Umbilical cord (tissue), 2 donors: ENCODE data around the gene TULP1. TPM values are rescaled to one million over a fixed set of nuclear protein-coding genes. Genes with fewer than 3 reads are reported as not detected.
"Not testable (repeated sequence)": the region's sequence is repeated elsewhere in the genome, so short reads cannot be mapped to it uniquely, and the experiment has no call there.

ENCODE experiments used
- DNase-seq: peaks from one replicate; pipeline ENCODE4 v3.0.0-alpha.2; 2015; ENCODE audit warnings: low spot score
- total RNA-seq: library from RNA; depleted of rRNA; stranded (reverse); fragments of >200 nt; gene quantifications from one replicate; pipeline ENCODE4 v1.2.3, GENCODE V29; 2014; ENCODE audit warnings: low replicate concordance; ENCODE audit not compliant: insufficient read depth

TULP1 gene
- 40.9 TPM for total RNA-seq

DNA sequence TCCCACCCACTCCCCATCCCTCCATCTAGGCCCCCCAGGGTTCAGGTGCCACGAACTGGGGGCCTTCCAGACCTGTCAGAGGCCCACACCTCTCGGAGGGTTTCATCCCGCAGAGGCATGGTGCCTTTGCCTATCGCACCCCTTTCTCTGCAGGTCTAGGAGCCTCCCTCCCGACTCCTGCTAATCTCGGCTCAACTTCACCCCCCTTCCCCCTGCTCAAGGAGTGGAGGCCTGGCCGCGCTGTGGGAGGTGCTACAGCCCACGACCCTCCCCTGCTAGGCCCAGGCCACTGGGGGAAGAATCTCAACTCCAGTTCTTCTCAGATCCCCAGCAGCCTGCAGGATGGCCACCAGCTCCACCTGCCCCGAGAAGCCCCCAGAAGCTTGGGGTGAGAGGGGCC lies at the start of gene TULP1:
Gene TULP1 (minus strand): TSS at position 157 of the 400 bp plus-strand sequence. CDS start 38 bp downstream, at position 119.
- no peak for DNase-seq

DNA sequence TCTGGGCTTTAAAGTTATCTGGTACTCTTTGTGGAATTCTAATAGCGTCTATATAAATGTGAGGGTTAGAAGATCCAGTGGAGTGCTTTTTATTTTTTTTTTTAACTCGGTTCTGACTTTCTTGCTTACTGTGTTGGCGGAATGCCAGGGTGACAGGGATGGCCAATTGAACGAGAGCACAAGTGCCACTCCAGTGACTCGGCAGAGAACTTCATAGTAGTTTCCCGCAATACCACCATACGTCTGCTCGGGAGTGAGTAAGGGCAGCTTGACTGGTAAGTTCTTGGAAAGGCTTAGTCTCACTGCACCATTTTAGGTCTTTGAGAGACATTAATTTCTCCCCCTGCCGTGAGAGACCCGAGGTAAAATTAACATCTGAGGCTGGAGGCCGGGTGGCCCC lies 49.4 kb upstream of the TULP1 start:
- no peak for DNase-seq

DNA sequence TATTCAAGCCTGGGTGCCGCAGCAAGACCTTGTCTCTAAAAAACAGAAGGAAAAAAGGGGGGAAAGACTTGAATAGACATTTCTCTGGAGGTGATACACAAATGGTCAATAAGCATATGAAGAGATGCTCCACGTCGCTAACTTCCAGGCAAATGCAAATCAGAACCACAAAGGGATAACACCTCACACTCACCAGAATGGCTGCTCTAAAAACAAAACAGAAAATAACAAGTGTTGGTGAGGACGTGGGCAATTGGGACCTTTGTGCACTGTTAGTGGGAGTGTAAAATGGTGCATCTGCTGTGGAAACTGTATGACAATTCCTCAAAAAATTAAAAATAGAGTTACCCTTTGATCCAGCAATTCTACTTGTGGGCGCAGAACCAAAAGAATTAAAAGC lies 48.4 kb upstream of the TULP1 start:
- no peak for DNase-seq

- no peak for DNase-seq
Measured at GRCh38 chr6:35558571-35558970, 45.9 kb upstream of the TULP1 start.

GRCh38 chr6:35557239-35557638 lies 44.5 kb upstream of the TULP1 start:
- no peak for DNase-seq

- no peak for DNase-seq
Measured at GRCh38 chr6:35554811-35555210, 42.1 kb upstream of the TULP1 start.

- DNase-seq: no peak
Measured at GRCh38 chr6:35553315-35553714, 40.6 kb upstream of the TULP1 start.

GRCh38 chr6:35552285-35552917 lies 39.7 kb upstream of the TULP1 start:
- no peak for DNase-seq

GRCh38 chr6:35550437-35550836 lies 37.7 kb upstream of the TULP1 start:
- no peak for DNase-seq

DNA sequence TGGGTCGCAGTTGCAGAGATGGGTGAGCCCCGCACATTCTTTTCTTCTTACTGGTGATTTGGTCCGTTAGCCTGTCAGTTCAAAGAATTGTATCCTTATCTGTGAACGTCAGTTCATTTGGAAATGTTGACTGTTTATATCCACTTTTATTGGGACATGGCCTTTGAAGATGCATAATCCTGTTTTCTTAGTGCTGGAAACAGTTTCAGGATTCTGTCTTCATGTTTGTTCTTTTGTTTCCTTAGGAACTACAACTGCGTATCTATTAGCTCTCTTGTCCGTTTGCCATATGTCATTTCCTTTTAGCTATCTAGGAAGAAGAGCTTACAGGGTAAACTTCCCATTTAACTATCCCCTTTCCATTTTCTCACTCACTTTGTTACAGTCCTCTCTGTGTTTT lies 35.0 kb upstream of the TULP1 start:
- DNase-seq: peak; percentile 66

DNA sequence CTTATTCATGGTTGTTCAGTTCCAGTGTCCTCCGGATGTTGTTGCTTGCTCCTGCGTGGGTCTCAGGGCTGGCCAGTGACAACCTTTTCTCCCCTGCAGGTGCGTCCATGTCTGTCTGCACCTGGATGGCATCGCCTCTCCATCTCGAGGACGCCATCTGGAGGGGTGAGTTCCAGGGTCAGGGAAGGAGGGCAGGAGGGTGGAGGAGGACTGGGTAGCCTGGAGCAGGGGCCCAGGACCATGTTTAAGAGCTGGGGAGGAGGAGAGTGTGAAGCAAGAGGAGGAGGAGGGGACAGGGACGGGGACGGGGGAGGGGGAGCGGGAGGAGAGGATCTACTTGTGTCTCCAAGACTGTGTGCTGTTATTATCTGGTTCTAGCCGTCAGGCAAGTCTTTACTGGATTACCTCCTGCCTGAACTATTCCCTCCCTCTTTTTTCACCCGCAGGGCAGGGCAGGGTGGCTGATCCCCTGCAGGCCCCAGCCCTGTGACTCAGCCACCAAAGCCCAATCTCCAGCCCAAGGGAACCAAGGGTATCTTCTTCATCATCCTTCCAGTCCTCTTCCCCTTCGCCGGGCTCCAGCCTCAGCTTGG lies 32.2 kb upstream of the TULP1 start:
- peak; percentile 74 for DNase-seq

- no peak for DNase-seq
Measured at GRCh38 chr6:35543459-35544193, 30.9 kb upstream of the TULP1 start.

DNA sequence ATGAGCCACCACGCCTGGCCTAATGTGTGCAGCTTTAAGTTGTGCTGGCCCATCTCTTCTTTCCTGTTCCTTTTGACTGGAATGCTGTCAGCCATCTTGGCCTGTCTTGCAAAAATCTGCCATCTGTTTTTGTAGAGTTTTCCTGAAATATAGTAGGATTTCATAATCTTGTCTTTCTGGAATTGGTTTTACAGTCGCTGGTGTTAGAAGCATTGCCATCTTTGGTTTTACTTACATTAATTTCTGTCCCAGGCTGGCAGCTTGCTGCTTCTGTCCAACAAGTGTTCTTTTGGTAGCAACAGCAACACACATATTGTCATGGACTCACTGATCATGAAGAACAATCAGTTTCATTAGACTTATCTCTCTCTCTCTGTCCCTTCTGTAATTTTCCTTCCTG lies 29.1 kb upstream of the TULP1 start:
- no peak for DNase-seq

DNA sequence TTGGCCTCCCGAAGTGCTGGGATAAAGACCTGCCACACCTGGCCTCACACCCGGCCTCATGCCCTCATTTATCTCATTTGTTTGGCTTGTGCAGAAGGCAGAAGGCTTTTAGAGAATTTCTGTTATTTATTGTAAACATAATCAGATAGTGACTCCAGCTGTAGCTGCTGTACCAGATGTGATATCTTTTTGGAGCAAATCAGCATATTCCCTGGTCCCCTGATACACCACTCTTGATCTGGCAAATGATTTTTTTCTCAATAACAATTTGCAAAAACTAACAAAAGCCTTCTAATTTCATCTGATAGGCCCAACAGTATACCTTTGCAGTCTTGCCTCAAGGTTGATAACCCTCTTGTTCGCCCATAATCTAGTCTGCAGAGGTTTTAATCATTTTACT lies 26.5 kb upstream of the TULP1 start:
- DNase-seq: no peak

DNA sequence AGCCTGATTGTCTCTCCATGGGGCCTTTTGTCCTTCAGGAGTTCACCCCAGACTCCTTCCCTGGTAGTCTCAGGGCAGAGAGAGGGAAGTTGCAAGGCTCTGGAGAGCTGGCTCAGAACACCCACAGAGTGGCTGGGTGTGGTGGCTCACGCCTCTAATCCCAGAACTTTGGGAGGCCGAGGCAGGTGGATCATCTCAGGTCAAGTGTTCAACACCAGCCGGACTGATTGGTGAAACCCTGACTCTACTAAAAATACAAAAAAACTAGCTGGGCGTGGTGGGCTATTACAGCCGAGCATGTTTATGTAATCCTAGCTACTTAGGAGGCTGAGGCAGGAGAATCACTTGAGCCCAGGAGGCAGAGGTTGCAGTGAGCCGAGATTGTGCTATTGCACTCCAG lies 23.2 kb upstream of the TULP1 start:
- not testable (repeated sequence) for DNase-seq

DNA sequence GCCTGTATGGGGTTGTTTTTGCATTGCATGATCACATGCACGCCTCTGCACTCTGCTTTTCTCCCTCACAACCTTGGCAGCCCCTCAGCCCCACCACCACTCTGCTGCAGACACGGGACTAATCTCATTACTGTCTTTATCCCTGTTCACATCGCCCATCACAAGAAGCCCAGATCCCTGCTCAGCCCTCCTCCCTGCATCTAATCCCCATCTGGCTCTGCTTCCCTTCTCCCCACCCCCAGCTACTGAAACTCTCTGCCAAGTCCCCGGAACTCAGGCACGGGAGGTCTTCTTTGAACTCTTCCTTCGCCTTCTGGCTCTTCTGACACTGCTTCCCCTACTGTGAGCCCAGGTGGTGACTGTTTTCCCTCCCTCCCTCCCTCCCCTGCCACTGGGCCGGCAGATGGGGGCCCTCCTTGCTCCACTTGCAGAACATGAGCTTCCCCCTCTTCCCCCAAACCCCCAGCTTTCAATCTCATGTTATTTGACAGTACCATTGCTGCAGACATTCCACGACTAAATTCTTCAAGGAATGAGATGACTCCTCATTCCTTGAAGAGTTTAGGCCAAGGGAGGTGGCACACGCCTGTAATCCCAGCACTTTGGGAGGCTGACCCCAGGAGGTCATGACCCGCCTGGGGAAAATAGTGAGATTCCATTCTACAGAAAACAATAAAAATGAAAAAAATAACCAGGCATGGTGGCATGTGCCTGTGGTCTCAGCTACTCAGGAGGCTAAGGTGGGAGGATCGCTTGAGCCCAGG lies 21.9 kb upstream of the TULP1 start:
- DNase-seq: peak; percentile 94

DNA sequence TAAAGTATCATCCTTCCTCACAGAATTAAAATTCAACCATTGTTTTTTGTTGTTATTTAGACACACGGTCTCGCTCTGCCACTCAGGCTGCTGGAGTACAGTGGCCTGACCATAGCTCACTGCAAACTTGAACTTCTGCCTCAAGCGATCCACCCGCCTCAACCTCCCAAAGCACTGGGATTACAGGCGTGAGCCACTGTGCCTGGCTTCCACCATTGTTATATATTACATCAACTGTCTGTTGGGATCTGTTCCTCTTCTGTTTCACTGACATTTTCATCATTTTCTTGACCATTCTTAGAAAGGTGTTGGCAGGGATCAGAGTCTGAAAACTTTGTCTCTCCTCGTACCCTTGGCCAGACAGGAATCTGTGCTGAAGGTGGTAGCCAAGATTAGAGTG lies 21.3 kb upstream of the TULP1 start:
- peak; percentile 79 for DNase-seq

DNA sequence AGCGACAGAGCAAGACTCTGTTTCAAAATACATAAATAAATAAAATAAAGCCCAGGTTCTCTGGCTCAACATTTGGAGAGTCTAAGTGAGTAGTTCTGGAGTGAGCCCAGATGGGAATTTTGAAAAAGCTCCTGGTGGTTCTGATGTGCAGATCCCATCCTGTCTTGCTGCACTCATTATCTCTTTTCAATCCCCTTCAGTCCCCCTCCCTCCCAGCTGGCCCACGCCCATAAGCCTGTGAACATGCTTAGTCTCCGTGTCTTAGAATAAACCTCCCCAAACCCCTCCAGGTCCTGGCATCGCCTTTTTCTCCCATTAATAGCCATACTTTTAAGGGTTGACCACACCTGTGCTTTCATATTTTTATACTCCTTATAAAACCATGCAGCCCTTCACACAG lies 19.4 kb upstream of the TULP1 start:
- DNase-seq: peak; percentile 61

DNA sequence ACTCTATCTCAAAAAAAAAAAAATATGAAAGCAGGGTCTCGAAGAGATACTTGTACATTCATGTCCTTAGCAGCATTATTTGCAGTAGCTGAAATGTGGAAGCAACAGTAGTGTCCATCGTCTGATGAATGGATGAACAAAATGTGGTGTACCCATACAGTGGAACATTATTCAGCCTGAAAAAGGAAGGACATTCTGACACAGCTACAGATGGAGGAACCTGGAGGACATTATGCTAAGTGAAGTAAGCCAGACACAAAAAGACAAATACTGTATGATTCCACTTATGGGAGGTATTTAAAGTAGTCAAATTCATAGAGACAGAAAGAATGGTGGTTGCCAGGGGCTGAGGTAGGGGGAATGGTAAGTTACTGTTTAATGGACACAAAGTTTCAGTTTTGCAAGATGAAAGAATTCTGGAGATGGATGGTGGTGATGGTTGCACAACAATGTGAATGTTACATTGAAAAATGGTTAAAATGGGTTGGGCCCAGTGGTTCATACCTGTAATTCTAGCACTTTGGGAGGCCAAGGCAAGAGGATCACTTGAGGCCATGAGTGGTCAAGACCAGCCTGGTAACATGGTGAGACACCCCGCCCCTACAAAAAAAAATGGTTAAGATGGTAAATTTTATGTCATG lies 11.8 kb upstream of the TULP1 start:
- DNase-seq: no peak

DNA sequence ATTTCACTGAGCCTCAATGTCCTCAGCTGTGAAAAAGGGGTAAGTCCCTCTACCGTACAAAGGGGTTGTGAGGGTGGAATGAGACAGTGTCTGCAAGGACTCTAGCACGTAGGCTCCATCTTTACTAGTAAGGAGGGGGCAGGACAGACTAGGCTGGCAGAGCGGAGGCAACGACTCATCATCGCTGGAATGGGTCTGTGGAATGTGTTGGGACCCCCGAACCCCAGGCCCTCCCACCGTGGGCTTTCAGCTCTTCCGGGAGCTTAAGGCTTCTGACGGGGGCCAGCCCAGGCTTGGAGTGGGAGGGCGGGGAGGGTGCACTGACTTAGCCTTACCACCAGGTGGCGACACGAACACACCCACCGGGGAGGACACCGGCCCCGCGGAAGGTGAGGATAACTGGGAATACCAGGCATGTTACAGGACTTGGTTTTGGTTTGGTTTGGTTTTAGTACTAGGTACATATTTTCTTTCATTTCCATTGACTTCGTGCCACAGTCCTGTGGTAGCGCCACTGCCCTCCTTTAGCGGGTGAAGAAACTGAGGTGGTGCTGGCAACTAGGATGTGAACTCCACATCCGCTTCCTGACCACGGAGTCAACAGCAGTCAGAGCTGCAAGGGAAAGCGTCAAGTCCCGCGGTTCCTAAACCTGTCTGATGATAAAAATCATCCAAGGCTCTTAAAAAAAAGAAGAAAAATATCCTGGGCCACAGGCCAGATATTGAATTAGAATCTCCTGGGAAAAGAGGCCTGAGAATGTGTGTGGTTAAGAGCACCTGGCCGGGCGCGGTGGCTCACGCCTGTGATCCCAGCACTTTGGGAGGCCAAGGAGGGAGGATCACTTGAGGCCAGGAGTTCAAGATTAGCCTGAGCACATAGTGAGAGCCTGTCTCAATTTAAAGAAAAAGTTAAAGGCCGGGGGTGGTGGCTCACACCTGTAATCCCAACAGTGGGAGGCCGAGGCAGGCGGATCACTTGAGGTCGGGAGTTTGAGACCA lies 10.3 kb upstream of the TULP1 start:
- peak; percentile 70 for DNase-seq
